DMS153 (cell line): ENCODE measurements around the gene KRT81.
"Not testable (repeated sequence)": the region's sequence is repeated elsewhere in the genome, so short reads cannot be mapped to it uniquely, and the experiment has no call there.

ENCODE experiments used
- DNase-seq: peaks from one replicate; lab custom pipeline; 2025; lab: John Stamatoyannopoulos, UW

Gene KRT81

GRCh38 chr12:52317468-52318052, 26.2 kb upstream of the KRT81 start:
- DNase-seq: no peak

GRCh38 chr12:52316701-52317100, 25.4 kb upstream of the KRT81 start:
- no peak for DNase-seq

GRCh38 chr12:52316290-52316689, 25.0 kb upstream of the KRT81 start:
- no peak for DNase-seq

GRCh38 chr12:52315721-52316120, 24.4 kb upstream of the KRT81 start:
- not testable (repeated sequence) for DNase-seq

GRCh38 chr12:52314511-52314910, 23.2 kb upstream of the KRT81 start:
- DNase-seq: no peak

- DNase-seq: no peak
These were observed 22.6 kb upstream of the KRT81 start for GRCh38 chr12:52313926-52314325.

GRCh38 chr12:52313461-52313860, 22.1 kb upstream of the KRT81 start:
- DNase-seq: no peak

- DNase-seq: no peak
These were observed 20.8 kb upstream of the KRT81 start for GRCh38 chr12:52312086-52312485.

- no peak for DNase-seq
These were observed 19.9 kb upstream of the KRT81 start for GRCh38 chr12:52311285-52311648.

GRCh38 chr12:52310622-52311284, 19.4 kb upstream of the KRT81 start:
- DNase-seq: peak; percentile 19

- no peak for DNase-seq
These were observed 17.6 kb upstream of the KRT81 start for GRCh38 chr12:52308806-52309425.

GRCh38 chr12:52307836-52308805, 16.8 kb upstream of the KRT81 start:
- peak; percentile 42 for DNase-seq

- DNase-seq: no peak
These were observed 15.4 kb upstream of the KRT81 start for GRCh38 chr12:52306731-52307130.

GRCh38 chr12:52305921-52306705, 14.8 kb upstream of the KRT81 start:
- DNase-seq: no peak

GRCh38 chr12:52304941-52305411, 13.6 kb upstream of the KRT81 start:
- DNase-seq: not testable (repeated sequence)

- DNase-seq: not testable (repeated sequence)
These were observed 11.0 kb upstream of the KRT81 start for GRCh38 chr12:52302242-52302914.

- not testable (repeated sequence) for DNase-seq
These were observed 10.4 kb upstream of the KRT81 start for GRCh38 chr12:52301721-52302120.

GRCh38 chr12:52300796-52301691, 9.7 kb upstream of the KRT81 start:
- no peak for DNase-seq

GRCh38 chr12:52298677-52299190, 7.4 kb upstream of the KRT81 start:
- no peak for DNase-seq
